GM12878 (cell line): Measurements from ENCODE around the gene ASIC5.
"Not testable (repeated sequence)": the region's sequence is repeated elsewhere in the genome, so short reads cannot be mapped to it uniquely, and the experiment has no call there.

Experiments
- CBX3 ChIP-seq: fragments of 200-600 bp; sonication (generic); IDR thresholded peaks from 2 replicates; pipeline ENCODE4 v1.6.1; 2016; ENCODE audit warnings: low read depth, borderline replicate concordance
- CTCF ChIP-seq, 3 experiments: IDR thresholded peaks in 2 of 3; conservative IDR thresholded peaks in 1 of 3; 2 replicates each; pipeline ENCODE4 v1.5.1; 2011; ENCODE audit warnings: low read depth in 3 of 3, low read length in 3 of 3, mild to moderate bottlenecking in 3 of 3, control low read depth in 2 of 3, moderate library complexity in 2 of 3, inconsistent platforms in 1 of 3, mixed read lengths in 1 of 3; ENCODE audit not compliant: control insufficient read depth in 2 of 3, insufficient read depth in 1 of 3; ENCODE audit errors: extremely low read depth in 1 of 3
- EZH2 ChIP-seq: IDR thresholded peaks from 2 replicates; pipeline ENCODE4 v1.6.1; 2012; ENCODE audit warnings: low read depth, mild to moderate bottlenecking, control low read depth, inconsistent platforms, low read length, borderline replicate concordance; ENCODE audit not compliant: control insufficient read depth
- GABPA ChIP-seq: IDR thresholded peaks from 2 replicates; pipeline ENCODE4 v1.6.1; 2014; ENCODE audit warnings: antibody characterized with exemption, low read depth, mild to moderate bottlenecking, inconsistent platforms
- IRF3 ChIP-seq: fragments of 450-650 bp; IDR thresholded peaks from 2 replicates; pipeline ENCODE4 v1.6.1; 2014; ENCODE audit warnings: mild to moderate bottlenecking
- NRF1 ChIP-seq: conservative IDR thresholded peaks from 2 replicates; pipeline ENCODE4 v1.6.1; 2011; ENCODE audit warnings: mild to moderate bottlenecking, low read depth, low read length, improper control_type of control experiment
- RAD21 ChIP-seq: IDR thresholded peaks from 2 replicates; pipeline ENCODE4 v1.6.1; 2011; ENCODE audit warnings: mild to moderate bottlenecking, low read depth, low read length, moderate library complexity; ENCODE audit not compliant: insufficient read depth
- SMC3 ChIP-seq: IDR thresholded peaks from 2 replicates; pipeline ENCODE4 v1.6.1; 2011; ENCODE audit warnings: low read length, improper control_type of control experiment, borderline replicate concordance
- SUZ12 ChIP-seq: fragments of 200-600 bp; sonication (generic); IDR thresholded peaks from one replicate; pipeline ENCODE4 v1.6.1; 2018; ENCODE audit warnings: antibody characterized with exemption, mild to moderate bottlenecking; ENCODE audit not compliant: unreplicated experiment
- YY1 ChIP-seq: IDR thresholded peaks from 2 replicates; pipeline ENCODE4 v1.6.1; 2011; ENCODE audit warnings: low read depth, mild to moderate bottlenecking, low read length
- TF ChIP-seq, protein P1 (sequence below): IDR thresholded peaks from 2 replicates; pipeline ENCODE4 v1.6.1; 2011; ENCODE audit warnings: low read depth, low read length, improper control_type of control experiment, borderline replicate concordance

DNA sequence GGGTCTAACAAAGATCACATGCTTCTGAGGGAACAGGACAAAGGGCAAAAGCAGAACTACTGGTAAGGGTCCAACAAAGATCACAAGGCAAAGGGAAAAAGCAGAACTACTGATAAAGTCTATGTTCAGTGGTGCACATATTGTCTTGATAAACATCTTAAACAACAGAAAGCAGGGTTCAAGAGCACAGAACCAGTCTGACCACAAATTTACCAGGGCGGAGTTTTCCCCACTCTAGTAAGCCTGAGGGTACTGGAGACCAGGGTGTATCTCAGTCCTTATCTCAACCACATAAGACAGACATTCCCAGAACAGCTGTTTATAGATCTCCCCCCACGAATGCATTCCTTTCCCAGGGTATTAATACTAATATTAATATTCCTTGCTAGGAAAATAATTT is 32.3 kb upstream of the ASIC5 start:
- not testable (repeated sequence) for TF ChIP-seq NRF1; EZH2; IRF3; SUZ12; RAD21; SMC3; CBX3; YY1; GABPA; CTCF (IDR thresholded peaks at IDR 0.05 in 2 of 3, conservative IDR thresholded peaks at IDR 0.05 in 1 of 3; ENCODE audit: control insufficient read depth in 2 of 3, extremely low read depth in 1 of 3, insufficient read depth in 1 of 3, low read depth in 3 of 3, low read length in 3 of 3)
- TF ChIP-seq, protein P1, sequence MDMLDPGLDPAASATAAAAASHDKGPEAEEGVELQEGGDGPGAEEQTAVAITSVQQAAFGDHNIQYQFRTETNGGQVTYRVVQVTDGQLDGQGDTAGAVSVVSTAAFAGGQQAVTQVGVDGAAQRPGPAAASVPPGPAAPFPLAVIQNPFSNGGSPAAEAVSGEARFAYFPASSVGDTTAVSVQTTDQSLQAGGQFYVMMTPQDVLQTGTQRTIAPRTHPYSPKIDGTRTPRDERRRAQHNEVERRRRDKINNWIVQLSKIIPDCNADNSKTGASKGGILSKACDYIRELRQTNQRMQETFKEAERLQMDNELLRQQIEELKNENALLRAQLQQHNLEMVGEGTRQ: not testable (repeated sequence)
